Natural killer cell treated with Interleukin-12 subunit alpha and Interleukin-12 subunit beta and Interleukin-15 and Interleukin-18, amount 100 ng/mL, for 72 hours (primary cell): Measurements from ENCODE around the gene HMG20B. TPM values are rescaled to one million over a fixed set of nuclear protein-coding genes. Genes with fewer than 3 reads are reported as not detected.
A peak's percentile ranks its signal among the peaks of the same experiment; 100 is the strongest.
"Not testable (repeated sequence)": the region's sequence is repeated elsewhere in the genome, so short reads cannot be mapped to it uniquely, and the experiment has no call there.

Experiments
- ATAC-seq, 2 donors: fragments of 150-1000 bp; cut with Tn5 transposase in 1 of 2; sonication (Bioruptor Pico), chemical (Tn5 transposase) in 1 of 2; 2 replicates each; pipeline ENCODE4 v1.10.0; 2021
- DNase-seq: peaks from one replicate; pipeline ENCODE4 v3.0.0; 2022; ENCODE audit warnings: low spot score
- H3K27ac Mint-ChIP-seq, 2 donors: 1 replicate in 1 of 2; 2 replicates in 1 of 2; pipeline ENCODE4 v1.8.0; 2022; ENCODE audit warnings: mixed read lengths in 2 of 2, mild to moderate bottlenecking in 1 of 2, moderate library complexity in 1 of 2
- H3K27me3 Mint-ChIP-seq, 2 donors: 1 replicate in 1 of 2; 2 replicates in 1 of 2; pipeline ENCODE4 v1.8.0; 2022; ENCODE audit warnings: mixed read lengths in 2 of 2
- H3K36me3 Mint-ChIP-seq: one replicate; pipeline ENCODE4 v1.8.0; 2022; ENCODE audit warnings: mixed read lengths
- H3K4me1 Mint-ChIP-seq, 2 donors: 1 replicate in 1 of 2; 2 replicates in 1 of 2; pipeline ENCODE4 v1.8.0; 2022; ENCODE audit warnings: low read depth in 2 of 2, mixed read lengths in 2 of 2, mild to moderate bottlenecking in 1 of 2
- H3K4me3 Mint-ChIP-seq: one replicate; pipeline ENCODE4 v1.8.0; 2022; ENCODE audit warnings: mixed read lengths
- H3K9me3 Mint-ChIP-seq: 2 replicates; pipeline ENCODE4 v1.8.0; 2022; ENCODE audit warnings: mixed read lengths
- total RNA-seq, 2 donors: library from RNA; stranded (reverse); gene quantifications; one replicate each; pipeline ENCODE4 v1.2.3, GENCODE V29; 2022

HMG20B gene
- total RNA-seq, 2 donors from 2014 or later = 38.2 to 48.0 TPM

GRCh38 chr19:3556978-3557460 lies 15.7 kb upstream of the HMG20B start:
- H3K27me3 Mint-ChIP-seq = no peaks in the 10 kb centered on the region

GRCh38 chr19:3557461-3558248 lies 15.1 kb upstream of the HMG20B start, which contains the start of gene MFSD12:
Gene MFSD12, minus strand, starts transcription at chr19:3557586. Its CDS starts 183 bp downstream, at chr19:3557403.
- no peaks in the 10 kb centered on the region for H3K36me3 Mint-ChIP-seq
- DNase-seq (peak; percentile 97), ATAC-seq (peak; percentile 97 to 98)
- no peaks in the 10 kb centered on the region for H3K27me3 Mint-ChIP-seq
- H3K9me3 Mint-ChIP-seq = no peaks in the 10 kb centered on the region
- H3K27ac Mint-ChIP-seq = peak within 1 kb of the TSS; percentile 73 to 87
- H3K4me3 Mint-ChIP-seq = peak within 1 kb of the TSS; percentile 98
- peaks cover 22 to 32% of the 10 kb centered on the region in 2 donors for H3K4me1 Mint-ChIP-seq

More at GRCh38 chr19:3556978-3557460, 15.7 kb upstream of the HMG20B start:
- peak overlapping the region; percentile 98 for H3K4me3 Mint-ChIP-seq
- H3K36me3 Mint-ChIP-seq = no peaks in the 10 kb centered on the region
- peak overlapping the region; percentile 70 to 87 for H3K27ac Mint-ChIP-seq
- H3K4me1 Mint-ChIP-seq = peaks cover 22 to 32% of the 10 kb centered on the region in 2 donors
- no peaks in the 10 kb centered on the region for H3K9me3 Mint-ChIP-seq
- DNase-seq = no peak
- peak; percentile 37 to 51 for ATAC-seq

DNA sequence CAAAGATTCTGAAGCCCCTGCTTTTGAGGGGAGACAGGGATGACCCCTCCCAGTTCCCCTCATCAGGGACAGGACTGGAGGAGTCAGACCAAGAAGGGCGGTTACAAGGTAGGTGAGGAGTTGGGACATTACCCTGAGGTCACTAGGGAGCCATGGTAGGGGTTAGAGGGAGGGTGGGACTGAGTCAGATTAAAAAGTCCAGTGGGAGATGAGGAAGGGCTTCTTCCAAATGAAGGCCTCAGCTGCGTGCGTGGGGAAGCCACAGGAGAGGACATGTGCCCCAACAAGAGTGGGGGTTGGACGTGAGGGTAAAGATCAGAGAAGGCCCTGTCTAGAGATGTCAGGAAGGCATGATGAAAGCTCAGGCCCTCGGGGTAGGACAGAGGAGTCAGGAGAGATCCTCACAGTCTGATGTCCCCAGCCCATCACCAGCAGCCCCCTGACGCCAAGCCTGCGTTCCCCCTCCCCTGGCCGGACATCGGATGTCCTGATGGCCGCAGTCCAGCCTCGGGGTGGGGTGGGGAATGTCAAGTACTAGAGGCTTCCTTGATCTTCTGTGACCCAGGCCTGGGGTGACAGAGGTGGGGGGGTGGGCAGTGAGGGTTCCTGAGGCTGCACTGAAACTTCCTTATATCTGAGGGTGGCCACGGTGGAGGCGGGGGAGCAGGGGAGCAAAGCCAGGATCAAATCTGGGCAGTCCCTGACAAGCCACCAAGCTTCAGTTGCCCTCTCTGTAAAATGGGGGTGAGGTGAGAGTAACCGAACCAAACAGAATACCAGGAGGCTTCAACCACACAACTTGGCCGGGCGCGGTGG lies 8.8 kb upstream of the HMG20B start:
- H3K4me3 Mint-ChIP-seq = no peak overlapping the region
- DNase-seq (no peak), ATAC-seq (no peak)
- no peaks in the 10 kb centered on the region for H3K36me3 Mint-ChIP-seq
- H3K9me3 Mint-ChIP-seq = no peaks in the 10 kb centered on the region
- no peak overlapping the region for H3K27ac Mint-ChIP-seq
- peaks cover 0 to 3% of the 10 kb centered on the region in 2 donors for H3K4me1 Mint-ChIP-seq
- H3K27me3 Mint-ChIP-seq = no peaks in the 10 kb centered on the region

DNA sequence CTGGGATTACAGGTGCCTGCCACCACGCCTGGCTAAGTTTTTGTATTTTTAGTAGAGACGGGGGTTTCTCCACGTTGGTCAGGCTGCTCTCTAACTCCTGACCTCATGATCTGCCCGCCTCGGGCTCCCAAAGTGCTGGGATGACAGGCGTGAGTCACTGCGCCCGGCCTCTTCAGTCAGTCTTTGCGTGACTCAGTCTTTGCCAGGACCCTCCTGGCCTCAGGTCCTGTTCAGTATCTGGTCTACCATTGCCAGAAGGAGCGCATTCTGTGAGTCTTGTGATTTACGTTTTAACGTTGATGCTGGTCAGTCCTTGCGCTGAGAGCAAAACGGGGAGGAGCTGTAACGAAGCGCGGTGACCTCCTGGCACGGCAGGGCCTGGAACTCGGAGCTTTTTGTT lies 7.6 kb upstream of the HMG20B start:
- no peaks in the 10 kb centered on the region for H3K36me3 Mint-ChIP-seq
- DNase-seq (no peak), ATAC-seq (no peak)
- H3K4me3 Mint-ChIP-seq = no peak overlapping the region
- no peaks in the 10 kb centered on the region for H3K4me1 Mint-ChIP-seq
- no peaks in the 10 kb centered on the region for H3K9me3 Mint-ChIP-seq
- no peaks in the 10 kb centered on the region for H3K27me3 Mint-ChIP-seq
- H3K27ac Mint-ChIP-seq = no peak overlapping the region

GRCh38 chr19:3570042-3570441 lies 2.7 kb upstream of the HMG20B start:
- not testable (repeated sequence) for H3K27me3 Mint-ChIP-seq, H3K27ac Mint-ChIP-seq, H3K36me3 Mint-ChIP-seq, H3K9me3 Mint-ChIP-seq, DNase-seq, ATAC-seq, H3K4me3 Mint-ChIP-seq
- peaks cover 8 to 14% of the 10 kb centered on the region in 2 donors for H3K4me1 Mint-ChIP-seq

- ATAC-seq = no peak
- DNase-seq = no peak
- H3K4me3 Mint-ChIP-seq = no peak overlapping the region
- H3K27ac Mint-ChIP-seq = no peak overlapping the region
- H3K9me3 Mint-ChIP-seq = no peaks in the 10 kb centered on the region
- H3K4me1 Mint-ChIP-seq = peaks cover 8 to 18% of the 10 kb centered on the region in 2 donors
- H3K27me3 Mint-ChIP-seq = no peaks in the 10 kb centered on the region
- no peaks in the 10 kb centered on the region for H3K36me3 Mint-ChIP-seq
These were observed 2.1 kb upstream of the HMG20B start for GRCh38 chr19:3570606-3571011.

GRCh38 chr19:3572132-3572854 lies 451 bp upstream of the HMG20B start:
- peaks cover 8 to 18% of the 10 kb centered on the region in 2 donors for H3K4me1 Mint-ChIP-seq
- H3K4me3 Mint-ChIP-seq = peak overlapping the region; percentile 81
- DNase-seq (peak; percentile 100), ATAC-seq (peak; percentile 97 to 98)
- no peaks in the 10 kb centered on the region for H3K27me3 Mint-ChIP-seq
- H3K9me3 Mint-ChIP-seq = no peaks in the 10 kb centered on the region
- no peaks in the 10 kb centered on the region for H3K36me3 Mint-ChIP-seq
- H3K27ac Mint-ChIP-seq = peak overlapping the region in 1 of 2 donors; percentile 35

GRCh38 chr19:3573162-3573857 lies 566 bp downstream of the HMG20B start:
- Mint-ChIP-seq H3K27me3 (no peaks in the 10 kb centered on the region), H3K27ac (no peak overlapping the region), H3K4me1 (peaks cover 8 to 18% of the 10 kb centered on the region in 2 donors), H3K9me3 (no peaks in the 10 kb centered on the region), H3K4me3 (peak overlapping the region; percentile 81), H3K36me3 (no peaks in the 10 kb centered on the region)
- ATAC-seq (peak; percentile 2 to 11), DNase-seq (no peak)

GRCh38 chr19:3573858-3574637 lies 1.3 kb downstream of the HMG20B start:
- Mint-ChIP-seq H3K27ac (no peak overlapping the region), H3K4me3 (peak overlapping the region; percentile 81), H3K9me3 (no peaks in the 10 kb centered on the region), H3K4me1 (peaks cover 8 to 18% of the 10 kb centered on the region in 2 donors), H3K27me3 (no peaks in the 10 kb centered on the region), H3K36me3 (no peaks in the 10 kb centered on the region)
- ATAC-seq = peak; percentile 55 to 64
- peak; percentile 88 for DNase-seq

DNA sequence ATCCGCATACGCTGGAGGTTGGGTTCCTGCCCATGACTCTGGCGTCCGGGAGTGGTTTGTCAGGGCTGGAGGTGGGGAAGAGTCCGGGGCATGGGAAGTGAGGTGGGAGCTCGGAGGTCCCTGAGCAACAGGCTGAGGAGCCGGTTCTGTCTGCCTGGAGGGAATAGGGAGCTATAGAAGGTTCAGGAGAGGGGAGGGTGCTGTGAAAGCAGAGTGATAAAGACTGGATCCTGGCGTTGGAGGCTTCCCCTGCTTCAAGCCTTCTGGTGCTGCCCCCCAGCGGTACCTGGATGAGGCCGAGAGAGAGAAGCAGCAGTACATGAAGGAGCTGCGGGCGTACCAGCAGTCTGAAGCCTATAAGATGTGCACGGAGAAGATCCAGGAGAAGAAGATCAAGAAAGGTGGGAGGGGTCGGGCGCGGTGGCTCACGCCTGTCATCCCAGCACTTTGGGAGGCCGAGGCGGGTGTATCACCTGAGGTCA lies 2.6 kb downstream of the HMG20B start:
- DNase-seq (no peak), ATAC-seq (no peak)
- Mint-ChIP-seq H3K27ac (no peak overlapping the region), H3K9me3 (no peaks in the 10 kb centered on the region), H3K36me3 (no peaks in the 10 kb centered on the region), H3K27me3 (no peaks in the 10 kb centered on the region), H3K4me1 (peaks cover 8 to 18% of the 10 kb centered on the region in 2 donors), H3K4me3 (no peak overlapping the region)

DNA sequence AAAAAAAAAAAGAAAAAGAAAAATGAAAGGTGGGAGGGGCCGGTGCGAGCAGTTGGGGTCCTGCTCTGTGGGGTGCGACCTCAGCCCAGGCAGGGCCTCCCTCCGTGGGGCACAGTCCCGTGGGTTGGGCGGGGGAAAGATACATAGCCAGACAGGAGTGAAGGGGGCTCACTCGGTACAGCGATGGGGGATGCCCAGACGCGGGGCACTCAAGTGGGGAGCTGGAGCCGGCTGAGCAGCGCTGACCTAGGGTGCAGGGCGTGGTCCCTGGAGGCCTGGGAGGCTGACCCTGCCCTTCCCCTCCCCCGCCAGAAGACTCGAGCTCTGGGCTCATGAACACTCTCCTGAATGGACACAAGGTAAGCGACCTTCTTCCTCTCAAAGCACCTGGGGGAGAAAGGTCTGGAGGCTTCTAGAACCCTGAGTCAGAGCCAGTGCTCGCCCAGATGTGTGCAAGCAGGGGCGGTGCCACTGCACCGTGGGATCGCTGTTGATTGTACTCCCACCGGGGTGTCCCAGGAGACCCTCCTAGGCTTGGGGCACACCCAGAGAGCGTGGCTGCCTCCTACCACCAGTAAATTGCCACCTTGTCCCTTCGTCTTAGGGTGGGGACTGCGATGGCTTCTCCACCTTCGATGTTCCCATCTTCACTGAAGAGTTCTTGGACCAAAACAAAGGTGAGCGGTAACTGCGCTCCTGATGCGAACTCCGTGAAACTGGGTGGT lies 3.4 kb downstream of the HMG20B start:
- Mint-ChIP-seq H3K9me3 (no peaks in the 10 kb centered on the region), H3K27me3 (no peaks in the 10 kb centered on the region), H3K27ac (no peak overlapping the region), H3K4me1 (peaks cover 8 to 18% of the 10 kb centered on the region in 2 donors), H3K36me3 (no peaks in the 10 kb centered on the region), H3K4me3 (no peak overlapping the region)
- ATAC-seq (no peak), DNase-seq (no peak)
